Endothelial cell of umbilical vein (primary cell): ENCODE results near the gene KRTAP10-10. TPM values are rescaled to one million over a fixed set of nuclear protein-coding genes. Genes with fewer than 3 reads are reported as not detected.

Source experiments
- BruUV-seq: library from RNA; stranded (reverse); fragments of 400-500 nt; replicated peaks from 2 replicates; lab custom pipeline; 2021; lab: Mats Ljungman, UMichigan
- CTCF ChIA-PET: fragments of 300-600, 350-600 bp; sonication (Branson Sonifier 250); formaldehyde crosslinking; loops from one replicate; lab custom pipeline; 2021; ENCODE audit warnings: antibody characterized with exemption, inconsistent platforms; lab: Charles Lee
- POLR2A ChIA-PET: fragments of 300-600, 350-600 bp; sonication (Branson Sonifier 250); formaldehyde crosslinking; loops from one replicate; lab custom pipeline; 2021; ENCODE audit warnings: antibody characterized with exemption, inconsistent platforms; lab: Charles Lee
- DNase-seq: peaks from one replicate; pipeline ENCODE4 v3.0.0-alpha.2; 2011; ENCODE audit warnings: low read depth, low spot score
- FAIRE-seq: peaks from 2 replicates; lab custom pipeline; 2011; peaks lifted over from hg19 to GRCh38; lab: Jason Lieb, UNC
- H2AFZ ChIP-seq: 2 replicates; pipeline ENCODE4 v1.6.0; 2012; ENCODE audit warnings: low read depth, low read length, control low read depth, inconsistent platforms
- H3K27ac ChIP-seq: 2 replicates; pipeline ENCODE4 v1.5.1; 2011; ENCODE audit warnings: low read depth, mild to moderate bottlenecking, control low read depth, low read length, moderate library complexity; ENCODE audit not compliant: insufficient read depth
- H3K27me3 ChIP-seq, 2 experiments: 2 replicates each; pipeline versions ENCODE4 v1.6.0 to v1.6.1; 2011; ENCODE audit warnings: low read length in 2 of 2, mixed read lengths in 1 of 2; ENCODE audit not compliant: control insufficient read depth in 2 of 2, insufficient read depth in 2 of 2
- H3K36me3 ChIP-seq, 2 experiments: 2 replicates in 1 of 2; 3 replicates in 1 of 2; pipeline ENCODE4 v1.5.1; 2011; ENCODE audit warnings: low read length in 2 of 2, mild to moderate bottlenecking in 1 of 2, moderate library complexity in 1 of 2; ENCODE audit not compliant: control insufficient read depth in 2 of 2, insufficient read depth in 2 of 2; ENCODE audit errors: extremely low read depth in 1 of 2
- H3K4me1 ChIP-seq: 3 replicates; pipeline ENCODE4 v1.5.1; 2011; ENCODE audit warnings: mild to moderate bottlenecking, low read length; ENCODE audit not compliant: control insufficient read depth, insufficient read depth; ENCODE audit errors: extremely low read depth
- H3K4me2 ChIP-seq: 2 replicates; pipeline ENCODE4 v1.6.1; 2011; ENCODE audit warnings: low read length, control low read depth, mixed read lengths; ENCODE audit not compliant: insufficient read depth
- H3K4me3 ChIP-seq, 3 experiments: fragments of 200-600 bp in 1 of 3; sonication (generic), shearing (Covaris generic) in 1 of 3; replicated peaks in 1 of 3; 2 replicates each; pipeline ENCODE4 v1.5.1; 2011 to 2016; ENCODE audit warnings: control low read depth in 3 of 3, low read length in 3 of 3, mild to moderate bottlenecking in 2 of 3, inconsistent platforms in 1 of 3, low read depth in 1 of 3, moderate library complexity in 1 of 3; ENCODE audit not compliant: insufficient read depth in 1 of 3
- H3K79me2 ChIP-seq: 2 replicates; pipeline ENCODE4 v1.6.0; 2012; ENCODE audit warnings: low read length, inconsistent platforms; ENCODE audit not compliant: control insufficient read depth, insufficient read depth
- H3K9ac ChIP-seq: replicated peaks from 2 replicates; pipeline ENCODE3; 2011; ENCODE audit warnings: low read length, control low read depth; ENCODE audit not compliant: insufficient read depth; ENCODE audit errors: extremely low read depth
- H3K9me1 ChIP-seq: replicated peaks from 3 replicates; pipeline ENCODE4 v1.6.0; 2011; ENCODE audit warnings: mild to moderate bottlenecking, low read length; ENCODE audit not compliant: control insufficient read depth, insufficient read depth; ENCODE audit errors: extremely low read depth
- H3K9me3 ChIP-seq: replicated peaks from 2 replicates; pipeline ENCODE4 v1.5.1; 2012; ENCODE audit warnings: low read length, inconsistent platforms; ENCODE audit not compliant: control insufficient read depth, insufficient read depth
- H4K20me1 ChIP-seq: replicated peaks from 2 replicates; pipeline ENCODE3; 2011; ENCODE audit warnings: mild to moderate bottlenecking, low read length; ENCODE audit not compliant: control insufficient read depth, insufficient read depth; ENCODE audit errors: extremely low read depth
- EZH2 ChIP-seq: IDR thresholded peaks from 2 replicates; pipeline ENCODE4 v1.6.1; 2012; ENCODE audit warnings: borderline replicate concordance, low read depth, mild to moderate bottlenecking, moderate library complexity, low read length, inconsistent platforms; ENCODE audit not compliant: severe bottlenecking
- FOS ChIP-seq: IDR thresholded peaks from 2 replicates; pipeline ENCODE4 v1.6.1; 2011; ENCODE audit warnings: mild to moderate bottlenecking, low read length, moderate library complexity, borderline replicate concordance; ENCODE audit not compliant: insufficient read depth
- GATA2 ChIP-seq: IDR thresholded peaks from 2 replicates; pipeline ENCODE4 v1.7.0; 2011; ENCODE audit warnings: low read depth, mild to moderate bottlenecking, moderate library complexity, mixed read lengths, low read length; ENCODE audit not compliant: insufficient read length, insufficient read depth
- JUN ChIP-seq: IDR thresholded peaks from 2 replicates; pipeline ENCODE4 v1.6.1; 2011; ENCODE audit warnings: borderline replicate concordance, low read depth; ENCODE audit not compliant: insufficient read length, insufficient read depth
- MAX ChIP-seq: IDR thresholded peaks from 2 replicates; pipeline ENCODE4 v1.6.1; 2011; ENCODE audit not compliant: insufficient read depth, insufficient read length
- MYC ChIP-seq: IDR thresholded peaks from one replicate; pipeline ENCODE4 v1.6.1; 2011; ENCODE audit warnings: mild to moderate bottlenecking, low read depth, low read length
- POLR2A ChIP-seq: IDR thresholded peaks from 2 replicates; pipeline ENCODE4 v1.6.1; 2012; ENCODE audit warnings: low read depth, mild to moderate bottlenecking, control low read depth, low read length
- POLR2AphosphoS5 ChIP-seq: IDR thresholded peaks from 2 replicates; pipeline ENCODE4 v1.6.1; 2012; ENCODE audit warnings: low read depth, mild to moderate bottlenecking, control low read depth, low read length, moderate library complexity; ENCODE audit not compliant: insufficient read depth
- dilution Hi-C: fragments of 300-500 bp; cut with MboI; formaldehyde crosslinking; loops from one replicate; pipeline ENCODE4 v1.15.0; 2019; ENCODE audit warnings: low sequenced_read_pairs; ENCODE audit not compliant: extremely low pct_ligation_motif_present
- intact Hi-C: fragments of 100-400 bp; cut with micrococcal nuclease; formaldehyde crosslinking; loops from one replicate; pipeline ENCODE4 v1.10.0; 2022
- polyA plus RNA-seq, 4 experiments: library from polyadenylated mRNA; depleted of rRNA in 3 of 4; stranded (reverse) in 3 of 4; unstranded in 1 of 4; fragments of >200 nt; gene quantifications; 2 replicates each; pipeline versions ENCODE4 v1.2.1 to v1.2.3, GENCODE V29; 2011 to 2012; ENCODE audit warnings: missing spikeins in 1 of 4
- small RNA-seq: library from RNA; depleted of rRNA; stranded (forward); fragments of <200 nt; gene quantifications from one replicate; pipeline ENCODE3, GENCODE V24; 2012; ENCODE audit warnings: low replicate concordance, low read depth; ENCODE audit not compliant: insufficient read depth, insufficient read length
- total RNA-seq: library from RNA; stranded (reverse); gene quantifications from 2 replicates; pipeline ENCODE4 v1.2.3, GENCODE V29; 2021
- TF ChIP-seq, protein P1 (sequence below), 2 donors: IDR thresholded peaks; 1 replicate in 1 of 2; 2 replicates in 1 of 2; pipeline ENCODE4 v1.5.1; 2011; ENCODE audit warnings: low read length in 2 of 2, mild to moderate bottlenecking in 2 of 2, moderate library complexity in 2 of 2, control low read depth in 1 of 2, inconsistent platforms in 1 of 2, low read depth in 1 of 2; ENCODE audit not compliant: insufficient read depth in 1 of 2; ENCODE audit errors: extremely low read depth in 1 of 2

KRTAP10-10 gene
- total and polyA plus RNA-seq, 2 donors (not counting 3 experiments of a cell fraction or from before 2014, with no cell fraction given): not detected

- Histone ChIP-seq H3K4me2 (no peak overlapping the region), H3K27me3 (peaks cover 5 to 17% of the 10 kb centered on the region in 2 experiments), H4K20me1 (no peaks in the 10 kb centered on the region), H3K9ac (no peak overlapping the region), H3K36me3 (no peaks in the 10 kb centered on the region), H3K9me3 (no peaks in the 10 kb centered on the region), H2AFZ (no peak overlapping the region), H3K4me1 (no peaks in the 10 kb centered on the region), H3K79me2 (no peaks in the 10 kb centered on the region), H3K9me1 (no peaks in the 10 kb centered on the region), H3K27ac (no peak overlapping the region), H3K4me3 (no peak overlapping the region)
- FAIRE-seq (no peak), DNase-seq (no peak)
- dilution Hi-C loops (no loop called here), intact Hi-C loops (no loop called here)
- ChIA-PET POLR2A (no interaction called here), CTCF (no interaction called here)
- BruUV-seq: no TSS peak
- TF ChIP-seq EZH2 (no peak), GATA2 (no peak), MAX (no peak), JUN (no peak), MYC (no peak), POLR2AphosphoS5 (no peak), POLR2A (no peak), FOS (no peak)
- TF ChIP-seq, protein P1, sequence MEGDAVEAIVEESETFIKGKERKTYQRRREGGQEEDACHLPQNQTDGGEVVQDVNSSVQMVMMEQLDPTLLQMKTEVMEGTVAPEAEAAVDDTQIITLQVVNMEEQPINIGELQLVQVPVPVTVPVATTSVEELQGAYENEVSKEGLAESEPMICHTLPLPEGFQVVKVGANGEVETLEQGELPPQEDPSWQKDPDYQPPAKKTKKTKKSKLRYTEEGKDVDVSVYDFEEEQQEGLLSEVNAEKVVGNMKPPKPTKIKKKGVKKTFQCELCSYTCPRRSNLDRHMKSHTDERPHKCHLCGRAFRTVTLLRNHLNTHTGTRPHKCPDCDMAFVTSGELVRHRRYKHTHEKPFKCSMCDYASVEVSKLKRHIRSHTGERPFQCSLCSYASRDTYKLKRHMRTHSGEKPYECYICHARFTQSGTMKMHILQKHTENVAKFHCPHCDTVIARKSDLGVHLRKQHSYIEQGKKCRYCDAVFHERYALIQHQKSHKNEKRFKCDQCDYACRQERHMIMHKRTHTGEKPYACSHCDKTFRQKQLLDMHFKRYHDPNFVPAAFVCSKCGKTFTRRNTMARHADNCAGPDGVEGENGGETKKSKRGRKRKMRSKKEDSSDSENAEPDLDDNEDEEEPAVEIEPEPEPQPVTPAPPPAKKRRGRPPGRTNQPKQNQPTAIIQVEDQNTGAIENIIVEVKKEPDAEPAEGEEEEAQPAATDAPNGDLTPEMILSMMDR (IDR thresholded peaks at IDR 0.05; ENCODE audit: extremely low read depth in 1 of 2, insufficient read depth in 1 of 2, low read depth in 1 of 2, low read length in 2 of 2): no peak
Observed at GRCh38 chr21:44687671-44688070, 50.5 kb downstream of the KRTAP10-10 start.

Small RNA genes within 50 kb of the gene (small RNA-seq; reads per million reads assigned to genes)
- gene KRTAP12-6P: not detected

Other genes starting within 250 kb of the KRTAP10-10 start
- gene LRRC3, start 181.8 kb upstream of the KRTAP10-10 start, total RNA-seq: 4.2 and 4.8 TPM in 2 replicates
- 4.9 and 5.1 TPM in 2 replicates for gene LRRC3, start 181.8 kb upstream of the KRTAP10-10 start, polyA plus RNA-seq
- gene KRTAP10-1, start 97.2 kb upstream of the KRTAP10-10 start, total RNA-seq: not detected in 2 replicates
- not detected in 2 replicates for gene KRTAP10-1, start 97.2 kb upstream of the KRTAP10-10 start, polyA plus RNA-seq
- not detected in 2 replicates for gene KRTAP10-2, start 85.9 kb upstream of the KRTAP10-10 start, total RNA-seq
- gene KRTAP10-2, start 85.9 kb upstream of the KRTAP10-10 start, polyA plus RNA-seq: not detected in 2 replicates
- not detected in 2 replicates for gene KRTAP10-3, start 78.6 kb upstream of the KRTAP10-10 start, total RNA-seq
- not detected in 2 replicates for gene KRTAP10-3, start 78.6 kb upstream of the KRTAP10-10 start, polyA plus RNA-seq
- not detected in 2 replicates for gene KRTAP10-4, start 63.6 kb upstream of the KRTAP10-10 start, total RNA-seq
- gene KRTAP10-4, start 63.6 kb upstream of the KRTAP10-10 start, polyA plus RNA-seq: not detected in 2 replicates
- gene KRTAP10-5, start 56.8 kb upstream of the KRTAP10-10 start, total RNA-seq: not detected in 2 replicates
- gene KRTAP10-5, start 56.8 kb upstream of the KRTAP10-10 start, polyA plus RNA-seq: not detected in 2 replicates
- not detected in 2 replicates for gene KRTAP10-6, start 44.9 kb upstream of the KRTAP10-10 start, total RNA-seq
- gene KRTAP10-6, start 44.9 kb upstream of the KRTAP10-10 start, polyA plus RNA-seq: not detected in 2 replicates
- not detected in 2 replicates for gene KRTAP10-7, start 36.8 kb upstream of the KRTAP10-10 start, total RNA-seq
- not detected in 2 replicates for gene KRTAP10-7, start 36.8 kb upstream of the KRTAP10-10 start, polyA plus RNA-seq
- not detected in 2 replicates for gene KRTAP10-8, start 25.3 kb upstream of the KRTAP10-10 start, total RNA-seq
- not detected in 2 replicates for gene KRTAP10-8, start 25.3 kb upstream of the KRTAP10-10 start, polyA plus RNA-seq
- not detected in 2 replicates for gene KRTAP10-9, start 10.3 kb upstream of the KRTAP10-10 start, total RNA-seq
- gene KRTAP10-9, start 10.3 kb upstream of the KRTAP10-10 start, polyA plus RNA-seq: not detected in 2 replicates
- not detected in 2 replicates for gene KRTAP10-11, start 9.1 kb downstream of the KRTAP10-10 start, total RNA-seq
- gene KRTAP10-11, start 9.1 kb downstream of the KRTAP10-10 start, polyA plus RNA-seq: not detected in 2 replicates
- gene KRTAP12-4, start 17.3 kb downstream of the KRTAP10-10 start, total RNA-seq: not detected in 2 replicates
- not detected in 2 replicates for gene KRTAP12-4, start 17.3 kb downstream of the KRTAP10-10 start, polyA plus RNA-seq
- gene KRTAP12-3, start 20.6 kb downstream of the KRTAP10-10 start, total RNA-seq: not detected in 2 replicates
- not detected in 2 replicates for gene KRTAP12-3, start 20.6 kb downstream of the KRTAP10-10 start, polyA plus RNA-seq
- gene KRTAP12-2, start 29.6 kb downstream of the KRTAP10-10 start, total RNA-seq: not detected in 2 replicates
- not detected in 2 replicates for gene KRTAP12-2, start 29.6 kb downstream of the KRTAP10-10 start, polyA plus RNA-seq
- gene KRTAP12-1, start 44.8 kb downstream of the KRTAP10-10 start, total RNA-seq: not detected in 2 replicates
- not detected in 2 replicates for gene KRTAP12-1, start 44.8 kb downstream of the KRTAP10-10 start, polyA plus RNA-seq
- gene KRTAP10-12, start 59.8 kb downstream of the KRTAP10-10 start, total RNA-seq: not detected in 2 replicates
- not detected in 2 replicates for gene KRTAP10-12, start 59.8 kb downstream of the KRTAP10-10 start, polyA plus RNA-seq
- gene TSPEAR, start 74.2 kb downstream of the KRTAP10-10 start, total RNA-seq: not detected in 2 replicates
- 0.01 TPM in 1 of 2 replicates, not detected in the other for gene TSPEAR, start 74.2 kb downstream of the KRTAP10-10 start, polyA plus RNA-seq
- 114 and 117 TPM in 2 replicates for gene UBE2G2, start 164.5 kb downstream of the KRTAP10-10 start, total RNA-seq
- gene UBE2G2, start 164.5 kb downstream of the KRTAP10-10 start, polyA plus RNA-seq: 86.4 and 95.0 TPM in 2 replicates
- 99.7 and 102 TPM in 2 replicates for gene SUMO3, start 180.7 kb downstream of the KRTAP10-10 start, total RNA-seq
- gene SUMO3, start 180.7 kb downstream of the KRTAP10-10 start, polyA plus RNA-seq: 109 and 123 TPM in 2 replicates
- gene PTTG1IP, start 236.3 kb downstream of the KRTAP10-10 start, total RNA-seq: 406 and 415 TPM in 2 replicates
- gene PTTG1IP, start 236.3 kb downstream of the KRTAP10-10 start, polyA plus RNA-seq: 313 and 342 TPM in 2 replicates